ENCODE data around the gene TMEM270. TPM values are rescaled to one million over a fixed set of nuclear protein-coding genes. Genes with fewer than 3 reads are reported as not detected.

Gene TMEM270
- total and polyA plus RNA-seq, 2 of the 8 experiments (the other 6 are each of a cell fraction or from before 2014, with no cell fraction given), result 0.26 TPM; not detected in 1

DNA sequence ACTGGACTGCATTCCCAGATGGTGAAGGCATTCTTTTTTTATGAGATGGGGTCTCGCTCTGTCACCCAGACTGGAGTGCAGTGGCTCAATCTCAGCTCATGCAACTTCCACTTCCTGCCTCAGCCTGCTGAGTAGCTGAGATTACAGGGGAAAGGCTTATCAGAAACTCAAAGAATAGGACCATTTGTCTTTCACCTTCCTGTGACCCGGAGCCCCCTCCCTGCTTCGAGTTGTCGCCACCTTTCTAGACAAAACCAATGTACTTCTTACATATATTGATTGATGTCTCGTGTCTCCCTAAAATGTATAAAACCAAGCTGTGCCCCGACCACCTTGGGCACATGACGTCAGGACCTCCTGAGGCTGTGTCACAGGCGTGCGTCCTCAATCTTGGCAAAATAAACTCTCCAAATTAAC is 16.8 kb upstream of the TMEM270 start:
- no peak overlapping the region for H3K27ac ChIP-seq (ENCODE audit: low read depth, low read length)
- no peak overlapping the region for H2AK5ac ChIP-seq (ENCODE audit: low read depth, low read length)
- POLR2A ChIA-PET (ENCODE audit: partially characterized antibody), result interaction anchor here (6.5 kb wide), 1 partner anchor 12 kb away, joined by 96 read pairs; the partner anchor contains the start of gene CLDN4
- no peak overlapping the region for H2BK20ac ChIP-seq (ENCODE audit: low read length)
- no peak overlapping the region for H3K9ac ChIP-seq (replicated peaks in 1 of 4; ENCODE audit: extremely low read depth in 1 of 4, low read depth in 3 of 4, low read length in 3 of 4)
- H3K18ac ChIP-seq (ENCODE audit: extremely low read depth, low read length), result no peak overlapping the region
- no peak overlapping the region for H2BK12ac ChIP-seq (ENCODE audit: low read depth, low read length)
- no peak overlapping the region for H2BK15ac ChIP-seq (ENCODE audit: low read length)
- 84% methylated on average over 9 of the region's 9 CpGs; no CpG with 5 or more reads in 1 of the 2 experiments for WGBS, 2 experiments (ENCODE audit: extremely low coverage in 1 of 2, insufficient coverage in 1 of 2, insufficient read length in 1 of 2, insufficient replicate concordance in 2 of 2, low coverage in 1 of 2, low lambda C conversion rate in 2 of 2, missing lambda C conversion rate in 1 of 2)
- H4K5ac ChIP-seq (ENCODE audit: insufficient read length, low read depth, low read length), result no peak overlapping the region
- no peaks in the 10 kb centered on the region for H3K79me1 ChIP-seq (ENCODE audit: low read depth, low read length)
- no peak overlapping the region for H2AFZ ChIP-seq (ENCODE audit: low read length)
- no peaks in the 10 kb centered on the region for H3K79me2 ChIP-seq (ENCODE audit: control insufficient read depth in 1 of 2, insufficient read depth in 2 of 2, low read length in 2 of 2)
- peaks cover 6% of the 10 kb centered on the region; the same call in 1 of the 2 replicates for H3K23me2 ChIP-seq (ENCODE audit: low read depth, low read length)
- peaks cover 4 to 5% of the 10 kb centered on the region in 2 experiments; a peak in 3 of 4 replicates for H3K9me3 ChIP-seq (ENCODE audit: insufficient read depth in 2 of 2, low read depth in 1 of 2, low read length in 1 of 2)
- H3K4ac ChIP-seq (replicated peaks; ENCODE audit: insufficient read length, low read depth, low read length), result no peak overlapping the region
- H3K56ac ChIP-seq (replicated peaks; ENCODE audit: insufficient read length, low read depth, low read length), result no peak overlapping the region
- no peaks in the 10 kb centered on the region for H3K27me3 ChIP-seq (replicated peaks in 1 of 4; ENCODE audit: control insufficient read depth in 3 of 4, extremely low read depth in 1 of 4, insufficient read depth in 3 of 4, low read length in 3 of 4)
- no peak overlapping the region for H4K8ac ChIP-seq (ENCODE audit: extremely low read depth, insufficient read depth, low read length)
- FAIRE-seq (no peak), DNase-seq (ENCODE audit: low read depth in 1 of 2, low spot score in 2 of 2) (no peak)
- no peaks in the 10 kb centered on the region for H3K36me3 ChIP-seq (ENCODE audit: control insufficient read depth in 2 of 4, insufficient read depth in 4 of 4, low read length in 3 of 4)
- H3K4me1 ChIP-seq (replicated peaks in 1 of 4; ENCODE audit: control insufficient read depth in 3 of 4, insufficient read depth in 4 of 4, low read length in 3 of 4), result peaks cover 0 to 11% (median 6%) of the 10 kb centered on the region in 4 experiments; a peak in 5 of 7 replicates
- CTCF ChIA-PET (ENCODE audit: partially characterized antibody), result interaction anchor here (0.6 to 7.1 kb wide), 8 partner anchors 10 to 340 kb away, joined by 3 to 65 read pairs (median 5); partner anchors contain the start of gene CLDN4
- H3K23ac ChIP-seq (ENCODE audit: insufficient read length), result no peak overlapping the region
- H3K14ac ChIP-seq (ENCODE audit: insufficient read length), result no peak overlapping the region
- no peak overlapping the region for H3K4me2 ChIP-seq (ENCODE audit: insufficient read depth in 1 of 2, low read depth in 2 of 2, low read length in 2 of 2)
- no peak overlapping the region for H2BK5ac ChIP-seq (ENCODE audit: low read depth, low read length)
- no peak overlapping the region for H4K91ac ChIP-seq (replicated peaks; ENCODE audit: insufficient read length, low read length)
- no peaks in the 10 kb centered on the region for H4K20me1 ChIP-seq (replicated peaks in 1 of 2; ENCODE audit: control insufficient read depth in 1 of 2, insufficient read depth in 2 of 2, low read length in 2 of 2)
- no peak overlapping the region for H3K4me3 ChIP-seq (ENCODE audit: extremely low read depth in 1 of 4, insufficient read depth in 2 of 4, low read depth in 3 of 4, low read length in 4 of 4)
- no peak overlapping the region for H2BK120ac ChIP-seq (replicated peaks; ENCODE audit: low read depth, low read length)
- TF ChIP-seq CTCF (IDR thresholded peaks at IDR 0.05; ENCODE audit: control extremely low read depth in 1 of 3, insufficient read depth in 1 of 3, low read depth in 1 of 3, low read length in 3 of 3) (no peak), RAD21 (IDR thresholded peaks at IDR 0.05 in 1 of 2, conservative IDR thresholded peaks at IDR 0.05 in 1 of 2; ENCODE audit: low read depth in 2 of 2, low read length in 2 of 2) (no peak), RBBP5 (IDR thresholded peaks at IDR 0.05; ENCODE audit: borderline replicate concordance, low read depth, low read length) (no peak), GABPA (IDR thresholded peaks at IDR 0.05; ENCODE audit: borderline replicate concordance, insufficient read depth, low read length) (no peak), CBX5 (IDR thresholded peaks at IDR 0.05; ENCODE audit: low read depth, low read length) (no peak)
- TF ChIP-seq, protein P1, sequence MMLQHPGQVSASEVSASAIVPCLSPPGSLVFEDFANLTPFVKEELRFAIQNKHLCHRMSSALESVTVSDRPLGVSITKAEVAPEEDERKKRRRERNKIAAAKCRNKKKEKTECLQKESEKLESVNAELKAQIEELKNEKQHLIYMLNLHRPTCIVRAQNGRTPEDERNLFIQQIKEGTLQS (IDR thresholded peaks at IDR 0.05; ENCODE audit: insufficient read depth, low read depth, low read length), result no peak
- TF ChIP-seq, protein P2, sequence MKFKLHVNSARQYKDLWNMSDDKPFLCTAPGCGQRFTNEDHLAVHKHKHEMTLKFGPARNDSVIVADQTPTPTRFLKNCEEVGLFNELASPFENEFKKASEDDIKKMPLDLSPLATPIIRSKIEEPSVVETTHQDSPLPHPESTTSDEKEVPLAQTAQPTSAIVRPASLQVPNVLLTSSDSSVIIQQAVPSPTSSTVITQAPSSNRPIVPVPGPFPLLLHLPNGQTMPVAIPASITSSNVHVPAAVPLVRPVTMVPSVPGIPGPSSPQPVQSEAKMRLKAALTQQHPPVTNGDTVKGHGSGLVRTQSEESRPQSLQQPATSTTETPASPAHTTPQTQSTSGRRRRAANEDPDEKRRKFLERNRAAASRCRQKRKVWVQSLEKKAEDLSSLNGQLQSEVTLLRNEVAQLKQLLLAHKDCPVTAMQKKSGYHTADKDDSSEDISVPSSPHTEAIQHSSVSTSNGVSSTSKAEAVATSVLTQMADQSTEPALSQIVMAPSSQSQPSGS (IDR thresholded peaks at IDR 0.05; ENCODE audit: low read length), result no peak
